MM.1S (cell line): Measurements from ENCODE around the gene VEGFC.

Experiments
- DNase-seq: peaks from one replicate; pipeline ENCODE4 v3.0.0-alpha.2; 2015
- H2AFZ ChIP-seq: fragments of 300-600 bp; sonication (generic); 2 replicates; pipeline ENCODE4 v1.6.0; 2016; ENCODE audit warnings: antibody characterized with exemption, low read length
- H3F3A ChIP-seq: fragments of 300-600 bp; sonication (generic); 2 replicates; pipeline ENCODE4 v1.6.1; 2016; ENCODE audit warnings: mild to moderate bottlenecking, antibody characterized with exemption, low read length, moderate library complexity, mixed read lengths; ENCODE audit not compliant: insufficient read depth
- H3K27ac ChIP-seq: fragments of 300-600 bp; sonication (generic); 2 replicates; pipeline ENCODE4 v1.5.1; 2016; ENCODE audit warnings: mild to moderate bottlenecking, low read length
- H3K27me3 ChIP-seq: fragments of 300-600 bp; sonication (generic); replicated peaks from 2 replicates; pipeline ENCODE4 v1.6.0; 2016; ENCODE audit warnings: low read length; ENCODE audit not compliant: insufficient read depth
- H3K36me3 ChIP-seq: fragments of 300-600 bp; sonication (generic); replicated peaks from 2 replicates; pipeline ENCODE4 v1.6.1; 2016; ENCODE audit warnings: mild to moderate bottlenecking, low read length, mixed read lengths; ENCODE audit not compliant: insufficient read depth
- H3K4me1 ChIP-seq: fragments of 300-600 bp; sonication (generic); 2 replicates; pipeline ENCODE4 v1.6.1; 2016; ENCODE audit warnings: low read length, mixed read lengths
- H3K4me2 ChIP-seq: fragments of 300-600 bp; sonication (generic); 2 replicates; pipeline ENCODE4 v1.6.0; 2016; ENCODE audit warnings: low read depth, low read length
- H3K4me3 ChIP-seq: fragments of 300-600 bp; sonication (generic); 2 replicates; pipeline ENCODE4 v1.5.1; 2016; ENCODE audit warnings: low read length, mixed read lengths
- H3K79me2 ChIP-seq: fragments of 300-600 bp; sonication (generic); 2 replicates; pipeline ENCODE4 v1.6.1; 2016; ENCODE audit warnings: mixed run types, low read length, mixed read lengths
- H3K9ac ChIP-seq: fragments of 300-600 bp; sonication (generic); 2 replicates; pipeline ENCODE4 v1.6.1; 2016; ENCODE audit warnings: low read length, mixed read lengths
- H3K9me2 ChIP-seq: fragments of 300-600 bp; sonication (generic); replicated peaks from 2 replicates; pipeline ENCODE4 v1.6.1; 2016; ENCODE audit warnings: mild to moderate bottlenecking, low read length, mixed read lengths; ENCODE audit not compliant: insufficient read depth
- H3K9me3 ChIP-seq: fragments of 300-600 bp; sonication (generic); replicated peaks from 2 replicates; pipeline ENCODE4 v1.6.1; 2016; ENCODE audit warnings: mild to moderate bottlenecking, low read length, mixed read lengths; ENCODE audit not compliant: insufficient read depth
- H4K20me1 ChIP-seq: fragments of 300-600 bp; sonication (generic); 2 replicates; pipeline ENCODE4 v1.6.1; 2016; ENCODE audit warnings: mild to moderate bottlenecking, low read length, moderate library complexity, mixed read lengths; ENCODE audit not compliant: insufficient read depth
- CTCF ChIP-seq: fragments of 300-600 bp; sonication (generic); IDR thresholded peaks from 2 replicates; pipeline ENCODE4 v1.5.1; 2016; ENCODE audit warnings: antibody characterized with exemption, low read length, mixed read lengths
- EZH2 ChIP-seq: fragments of 300-600 bp; sonication (generic); optimal IDR thresholded peaks from 2 replicates; pipeline ENCODE3; 2017; ENCODE audit warnings: low read depth, mild to moderate bottlenecking, antibody characterized with exemption, low read length, mixed read lengths
- EZH2phosphoT487 ChIP-seq: fragments of 300-600 bp; sonication (generic); IDR thresholded peaks from 2 replicates; pipeline ENCODE4 v1.6.1; 2018; ENCODE audit warnings: antibody characterized with exemption, low read length

Gene VEGFC

GRCh38 chr4:176817204-176817603, 24.5 kb upstream of the VEGFC start:
- Histone ChIP-seq H4K20me1 (no peaks in the 10 kb centered on the region), H3K4me2 (no peak overlapping the region), H3K9ac (no peak overlapping the region), H2AFZ (no peak overlapping the region), H3K4me1 (no peaks in the 10 kb centered on the region), H3K9me2 (no peaks in the 10 kb centered on the region), H3F3A (no peaks in the 10 kb centered on the region), H3K9me3 (no peaks in the 10 kb centered on the region), H3K79me2 (no peaks in the 10 kb centered on the region), H3K36me3 (no peaks in the 10 kb centered on the region), H3K27me3 (no peaks in the 10 kb centered on the region), H3K4me3 (no peak overlapping the region), H3K27ac (no peak overlapping the region)
- peak; percentile 33 for DNase-seq
- TF ChIP-seq EZH2phosphoT487 (no peak), EZH2 (no peak), CTCF (no peak)

- Histone ChIP-seq H2AFZ (no peak overlapping the region), H3F3A (no peaks in the 10 kb centered on the region), H3K27me3 (no peaks in the 10 kb centered on the region), H3K27ac (no peak overlapping the region), H3K4me2 (no peak overlapping the region), H4K20me1 (no peaks in the 10 kb centered on the region), H3K79me2 (no peaks in the 10 kb centered on the region), H3K4me1 (no peaks in the 10 kb centered on the region), H3K9ac (no peak overlapping the region), H3K4me3 (no peak overlapping the region), H3K9me3 (no peaks in the 10 kb centered on the region), H3K36me3 (no peaks in the 10 kb centered on the region), H3K9me2 (no peaks in the 10 kb centered on the region)
- TF ChIP-seq CTCF (no peak), EZH2 (no peak), EZH2phosphoT487 (no peak)
- DNase-seq: no peak
These were observed 22.0 kb upstream of the VEGFC start for GRCh38 chr4:176814770-176815169.

- no peaks in the 10 kb centered on the region for H3K9me2 ChIP-seq
- no peaks in the 10 kb centered on the region for H3K4me1 ChIP-seq
- no peaks in the 10 kb centered on the region for H3F3A ChIP-seq
- TF ChIP-seq EZH2phosphoT487 (no peak), CTCF (no peak), EZH2 (no peak)
- no peaks in the 10 kb centered on the region for H3K9me3 ChIP-seq
- no peak overlapping the region for H3K4me3 ChIP-seq
- no peak overlapping the region for H2AFZ ChIP-seq
- H3K27ac ChIP-seq: no peak overlapping the region
- H3K36me3 ChIP-seq: no peaks in the 10 kb centered on the region
- no peak for DNase-seq
- H3K79me2 ChIP-seq: no peaks in the 10 kb centered on the region
- H3K27me3 ChIP-seq: no peaks in the 10 kb centered on the region
- H3K4me2 ChIP-seq: no peak overlapping the region
- no peaks in the 10 kb centered on the region for H4K20me1 ChIP-seq
- H3K9ac ChIP-seq: no peak overlapping the region
These were observed 17.9 kb upstream of the VEGFC start for GRCh38 chr4:176810481-176811249.
